ENCODE measurements around the gene MED13. TPM values are rescaled to one million over a fixed set of nuclear protein-coding genes. Genes with fewer than 3 reads are reported as not detected.
"Not testable (repeated sequence)": the region's sequence is repeated elsewhere in the genome, so short reads cannot be mapped to it uniquely, and the experiment has no call there.

MED13 gene
- total RNA-seq, 4 donors from 2014 or later: 79.8 to 88.4 (median 87.4) TPM

DNA sequence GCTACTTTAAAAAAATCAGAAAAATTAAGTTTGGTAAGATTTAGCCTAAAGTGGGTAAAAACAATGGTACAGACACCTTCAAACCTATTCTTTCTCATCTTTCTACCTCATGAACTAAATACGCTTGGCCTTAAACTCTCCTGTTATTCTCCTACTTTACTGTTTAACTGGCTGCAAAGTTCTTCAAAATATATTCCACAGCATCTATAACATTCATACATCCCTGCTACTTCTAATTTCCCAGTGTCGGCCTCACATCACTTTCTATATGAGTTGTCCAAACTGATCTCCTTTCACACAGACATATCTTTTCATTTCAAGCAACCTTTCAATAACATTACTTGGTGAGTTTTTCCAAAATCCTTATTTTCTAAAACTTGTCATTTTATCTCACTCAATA is 64.0 kb downstream of the MED13 start:
- TF ChIP-seq, protein P1, sequence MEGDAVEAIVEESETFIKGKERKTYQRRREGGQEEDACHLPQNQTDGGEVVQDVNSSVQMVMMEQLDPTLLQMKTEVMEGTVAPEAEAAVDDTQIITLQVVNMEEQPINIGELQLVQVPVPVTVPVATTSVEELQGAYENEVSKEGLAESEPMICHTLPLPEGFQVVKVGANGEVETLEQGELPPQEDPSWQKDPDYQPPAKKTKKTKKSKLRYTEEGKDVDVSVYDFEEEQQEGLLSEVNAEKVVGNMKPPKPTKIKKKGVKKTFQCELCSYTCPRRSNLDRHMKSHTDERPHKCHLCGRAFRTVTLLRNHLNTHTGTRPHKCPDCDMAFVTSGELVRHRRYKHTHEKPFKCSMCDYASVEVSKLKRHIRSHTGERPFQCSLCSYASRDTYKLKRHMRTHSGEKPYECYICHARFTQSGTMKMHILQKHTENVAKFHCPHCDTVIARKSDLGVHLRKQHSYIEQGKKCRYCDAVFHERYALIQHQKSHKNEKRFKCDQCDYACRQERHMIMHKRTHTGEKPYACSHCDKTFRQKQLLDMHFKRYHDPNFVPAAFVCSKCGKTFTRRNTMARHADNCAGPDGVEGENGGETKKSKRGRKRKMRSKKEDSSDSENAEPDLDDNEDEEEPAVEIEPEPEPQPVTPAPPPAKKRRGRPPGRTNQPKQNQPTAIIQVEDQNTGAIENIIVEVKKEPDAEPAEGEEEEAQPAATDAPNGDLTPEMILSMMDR (IDR thresholded peaks at IDR 0.05): no peak
- DNase-seq (ENCODE audit: low spot score) (no peak), ATAC-seq (ENCODE audit: low FRiP score) (no peak)

DNA sequence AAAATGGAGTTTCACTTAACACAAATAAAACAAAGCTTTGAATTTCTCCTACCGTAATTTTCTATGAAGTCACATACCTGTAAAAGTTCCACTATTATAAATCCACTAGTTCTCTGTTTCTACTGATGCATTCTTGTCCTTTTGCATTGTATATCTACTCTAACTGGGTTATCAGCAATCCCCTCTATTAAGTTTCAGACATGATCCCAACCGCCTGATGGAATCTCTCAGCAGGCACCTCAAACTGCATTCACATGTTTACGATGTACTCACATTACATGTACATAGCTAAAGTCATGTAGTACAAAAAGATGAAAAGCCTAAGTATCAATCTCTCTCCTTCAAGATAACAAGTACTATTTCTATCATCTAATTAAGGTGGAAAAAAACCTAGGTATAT is 64.9 kb downstream of the MED13 start:
- ATAC-seq (ENCODE audit: low FRiP score) (no peak), DNase-seq (ENCODE audit: low spot score) (no peak)
- TF ChIP-seq, protein P1 (IDR thresholded peaks at IDR 0.05): no peak

DNA sequence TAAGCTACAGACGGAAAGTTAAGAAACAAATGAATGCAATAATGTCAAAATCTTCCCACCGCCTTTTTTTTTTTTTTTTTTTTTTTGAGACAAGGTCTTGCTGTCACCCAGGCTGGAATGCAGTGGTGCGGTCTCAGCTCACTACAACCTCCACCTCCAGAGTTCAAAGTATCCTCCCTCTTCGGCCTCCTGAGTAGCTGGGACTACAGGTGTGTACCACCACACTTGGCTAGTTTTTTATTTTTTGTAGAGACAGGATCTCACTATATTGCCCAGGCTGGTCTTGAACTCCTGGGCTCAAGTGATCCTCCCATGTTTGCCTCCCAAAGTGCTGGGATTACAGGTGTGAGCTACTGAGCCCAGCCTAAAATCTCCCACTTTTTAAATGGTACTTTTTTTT is 66.5 kb downstream of the MED13 start:
- DNase-seq (ENCODE audit: low spot score); ATAC-seq (ENCODE audit: low FRiP score): not testable (repeated sequence)

DNA sequence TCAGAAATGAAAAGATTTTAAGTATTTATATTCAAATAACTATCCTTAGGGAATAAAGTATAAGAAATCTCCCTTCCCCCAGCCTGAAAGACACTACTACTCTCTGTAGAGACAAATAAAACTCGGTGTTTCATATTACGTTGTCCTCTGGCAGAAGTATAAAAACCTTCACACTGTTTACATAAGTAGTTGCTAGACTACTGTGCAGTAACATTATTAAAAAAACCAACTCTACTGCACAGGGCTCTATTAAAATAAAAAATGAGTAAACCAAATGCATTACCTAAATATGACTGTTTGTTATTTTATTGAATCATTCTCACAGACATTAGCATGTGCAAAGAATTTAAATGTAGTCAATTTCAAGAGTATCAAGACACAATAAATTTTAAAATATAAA is 67.4 kb downstream of the MED13 start:
- TF ChIP-seq, protein P1 (IDR thresholded peaks at IDR 0.05): no peak
- no peak for DNase-seq (ENCODE audit: low spot score)
- no peak for ATAC-seq (ENCODE audit: low FRiP score)

DNA sequence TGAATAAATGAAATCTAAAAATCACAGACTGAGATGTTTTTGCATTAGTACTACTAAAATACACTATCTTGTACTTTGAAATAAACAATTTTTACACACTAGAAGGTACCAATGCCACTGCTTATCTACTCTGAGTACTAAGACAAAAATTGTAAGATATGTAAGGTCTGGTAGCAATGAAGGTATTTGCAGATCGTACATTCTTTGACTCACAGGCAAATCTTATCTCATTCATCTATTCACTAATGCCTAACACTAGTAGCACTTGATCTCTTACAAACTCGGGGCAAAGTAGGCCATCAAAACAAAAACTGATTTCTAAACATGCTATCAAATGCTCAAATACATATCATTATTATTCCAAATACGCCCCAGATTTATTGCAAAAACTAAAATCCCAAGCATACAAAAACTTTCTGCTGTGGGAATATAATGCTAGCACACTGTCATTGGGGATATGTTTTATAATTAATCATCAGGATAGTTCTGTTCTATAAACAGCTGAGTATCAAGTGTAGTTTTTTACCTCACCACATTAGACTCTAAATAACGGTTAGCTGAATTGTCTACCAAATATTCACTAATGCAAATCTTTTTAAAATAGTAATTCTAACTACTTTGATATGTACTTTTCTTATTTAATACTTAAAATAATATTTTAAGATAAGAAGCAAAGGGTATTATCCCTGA is 68.0 kb downstream of the MED13 start:
- no peak for DNase-seq (ENCODE audit: low spot score)
- TF ChIP-seq, protein P1 (IDR thresholded peaks at IDR 0.05): no peak
- ATAC-seq (ENCODE audit: low FRiP score): no peak

DNA sequence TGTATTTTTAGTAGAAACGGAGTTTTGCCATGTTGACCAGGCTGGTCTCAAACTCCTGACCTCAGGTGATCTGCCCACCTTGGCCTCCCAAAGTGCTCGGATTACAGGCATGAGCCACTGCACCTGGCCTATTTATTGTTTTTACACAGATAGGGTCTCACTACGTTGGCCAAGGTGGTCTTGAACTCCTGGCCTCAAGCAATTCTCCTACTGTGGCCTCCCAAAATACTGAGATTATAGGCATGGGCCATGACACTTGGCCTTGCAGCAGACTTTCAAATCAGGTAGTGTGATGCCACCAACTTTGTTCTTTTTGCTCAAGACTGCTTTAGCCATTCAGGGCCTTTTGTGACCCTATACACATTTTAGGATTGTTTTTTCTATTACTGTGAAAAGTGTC is 75.6 kb downstream of the MED13 start:
- TF ChIP-seq, protein P1 (IDR thresholded peaks at IDR 0.05): no peak
- ATAC-seq (ENCODE audit: low FRiP score) (no peak), DNase-seq (ENCODE audit: low spot score) (no peak)

DNA sequence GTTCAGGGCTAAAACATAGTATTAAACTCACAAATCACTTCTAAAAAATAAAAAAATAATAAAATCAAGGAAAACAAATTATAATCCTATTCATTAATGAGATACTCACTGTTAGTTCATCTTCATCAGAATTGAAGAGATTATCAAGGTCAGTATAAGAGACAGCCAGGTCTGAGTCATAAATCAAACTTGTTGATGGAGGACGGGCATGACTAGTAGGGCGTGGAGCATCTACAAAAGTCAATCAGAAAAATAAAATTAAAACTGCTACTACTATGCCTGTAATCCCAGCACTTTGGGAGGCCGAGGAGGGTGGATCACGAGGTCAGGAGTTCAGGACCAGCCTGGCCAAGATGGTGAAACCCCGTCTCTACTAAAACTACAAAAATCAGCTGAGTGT is 78.2 kb downstream of the MED13 start:
- TF ChIP-seq, protein P1 (IDR thresholded peaks at IDR 0.05): no peak
- ATAC-seq (ENCODE audit: low FRiP score) (no peak), DNase-seq (ENCODE audit: low spot score) (no peak)
